Upper lobe of left lung (tissue), 6 donors: ENCODE results near the gene DNAH10. TPM values are rescaled to one million over a fixed set of nuclear protein-coding genes. Genes with fewer than 3 reads are reported as not detected.

Experiments used
- ATAC-seq, 2 donors: fragments of 200-7000 bp; cut with Tn5 transposase; one replicate each; pipeline ENCODE4 v1.9.1; 2022; ENCODE audit warnings: mild to moderate bottlenecking in 2 of 2, moderate library complexity in 2 of 2; ENCODE audit not compliant: low FRiP score in 2 of 2
- DNase-seq, 2 donors: peaks; one replicate each; pipeline ENCODE4 v3.0.0-alpha.2; 2019 to 2020
- H3K27ac ChIP-seq, 4 donors: fragments of 200-600 bp; sonication (generic); one replicate each; pipeline ENCODE4 v1.5.1; 2016 to 2019
- H3K27me3 ChIP-seq, 4 donors: fragments of 200-600 bp; sonication (generic); one replicate each; pipeline ENCODE4 v1.5.1; 2017 to 2019
- H3K36me3 ChIP-seq, 4 donors: fragments of 200-600 bp; sonication (generic); one replicate each; pipeline ENCODE4 v1.5.1; 2016 to 2019
- H3K4me1 ChIP-seq, 4 donors: fragments of 200-600 bp; sonication (generic); one replicate each; pipeline ENCODE4 v1.5.1; 2018 to 2019
- H3K4me3 ChIP-seq, 4 donors: fragments of 200-600 bp; sonication (generic); one replicate each; pipeline ENCODE4 v1.5.1; 2017 to 2019; ENCODE audit warnings: mild to moderate bottlenecking in 2 of 4, moderate library complexity in 1 of 4
- H3K9me3 ChIP-seq, 4 donors: fragments of 200-600 bp; sonication (generic); one replicate each; pipeline ENCODE4 v1.5.1; 2018 to 2019
- CTCF ChIP-seq, 6 experiments: fragments of 450-650 bp in 4 of 6; fragments of 200-600 bp in 2 of 6; sonication (generic) in 2 of 6; IDR thresholded peaks; one replicate each; pipeline ENCODE4 v1.5.1; 2016 to 2019; ENCODE audit warnings: antibody characterized with exemption in 6 of 6
- EP300 ChIP-seq, 4 donors: sonication (generic); formaldehyde crosslinking; IDR thresholded peaks; one replicate each; pipeline ENCODE4 v1.5.1; 2017; ENCODE audit warnings: antibody characterized with exemption in 4 of 4, control low read depth in 2 of 4
- POLR2A ChIP-seq, 4 donors: fragments of 450-650 bp; IDR thresholded peaks; one replicate each; pipeline ENCODE4 v1.5.1; 2016 to 2017; ENCODE audit warnings: antibody characterized with exemption in 4 of 4, mild to moderate bottlenecking in 2 of 4
- POLR2AphosphoS5 ChIP-seq, 2 donors: sonication (generic); formaldehyde crosslinking; IDR thresholded peaks; one replicate each; pipeline ENCODE4 v1.5.1; 2017; ENCODE audit warnings: antibody characterized with exemption in 2 of 2
- WGBS, 2 donors: methylation state at CpG; one replicate each; pipeline ENCODE4 v1.1.5; 2017 to 2018; 5-methylcytosine and 5-hydroxymethylcytosine counted together
- total RNA-seq, 6 donors: library from RNA; depleted of rRNA in 4 of 6; stranded (reverse); fragments of >200 nt in 4 of 6; gene quantifications; one replicate each; pipeline versions ENCODE4 v1.1.0 to v1.2.1, GENCODE V29; 2016 to 2021
- donor health status: DM: no; HTN: no; CAD: no; lungs with moderate emphysema.
- donor health status: DM: no; HTN: yes; CAD: no; lungs with severe emphysema.

Gene DNAH10
- total RNA-seq, 6 donors from 2014 or later: 0.31 to 46.0 (median 8.3) TPM

GRCh38 chr12:123856681-123857080 lies 94.6 kb downstream of the DNAH10 start:
- ATAC-seq (no peak), DNase-seq (no peak)
- Histone ChIP-seq H3K4me1 (no peaks in the 10 kb centered on the region), H3K27ac (no peak overlapping the region), H3K27me3 (no peaks in the 10 kb centered on the region), H3K9me3 (no peaks in the 10 kb centered on the region), H3K36me3 (no peaks in the 10 kb centered on the region), H3K4me3 (no peak overlapping the region)
- TF ChIP-seq POLR2A (IDR thresholded peaks at IDR 0.05) (no peak), CTCF (IDR thresholded peaks at IDR 0.05) (no peak), POLR2AphosphoS5 (IDR thresholded peaks at IDR 0.05) (no peak), EP300 (IDR thresholded peaks at IDR 0.05) (no peak)
- 74 to 82% methylated on average over 1 of the region's 1 CpG for WGBS, 2 donors

GRCh38 chr12:123858176-123858575 lies 96.1 kb downstream of the DNAH10 start:
- no peak for TF ChIP-seq CTCF (IDR thresholded peaks at IDR 0.05)
- no peak for TF ChIP-seq EP300 (IDR thresholded peaks at IDR 0.05)
- no peak for TF ChIP-seq POLR2AphosphoS5 (IDR thresholded peaks at IDR 0.05)
- TF ChIP-seq POLR2A (IDR thresholded peaks at IDR 0.05): no peak
- Histone ChIP-seq H3K4me3 (no peak overlapping the region), H3K27ac (no peak overlapping the region), H3K9me3 (no peaks in the 10 kb centered on the region), H3K36me3 (no peaks in the 10 kb centered on the region), H3K4me1 (no peaks in the 10 kb centered on the region), H3K27me3 (no peaks in the 10 kb centered on the region)
- no peak for DNase-seq
- ATAC-seq: no peak
- 73 to 80% methylated on average over 5 to 9 of the region's 9 CpGs for WGBS, 2 donors

GRCh38 chr12:123859035-123859434 lies 96.9 kb downstream of the DNAH10 start:
- H3K9me3 ChIP-seq: no peaks in the 10 kb centered on the region
- no peak overlapping the region for H3K4me3 ChIP-seq
- no peaks in the 10 kb centered on the region for H3K36me3 ChIP-seq
- TF ChIP-seq POLR2A (IDR thresholded peaks at IDR 0.05): no peak
- no peak for TF ChIP-seq CTCF (IDR thresholded peaks at IDR 0.05)
- TF ChIP-seq EP300 (IDR thresholded peaks at IDR 0.05): no peak
- no peak for TF ChIP-seq POLR2AphosphoS5 (IDR thresholded peaks at IDR 0.05)
- H3K27me3 ChIP-seq: no peaks in the 10 kb centered on the region
- 73 to 78% methylated on average over 13 of the region's 13 CpGs for WGBS, 2 donors
- H3K27ac ChIP-seq: no peak overlapping the region
- ATAC-seq (no peak), DNase-seq (no peak)
- no peaks in the 10 kb centered on the region for H3K4me1 ChIP-seq

GRCh38 chr12:123860377-123860776 lies 98.3 kb downstream of the DNAH10 start:
- ATAC-seq: no peak
- TF ChIP-seq CTCF (IDR thresholded peaks at IDR 0.05) (no peak), POLR2A (IDR thresholded peaks at IDR 0.05) (no peak), EP300 (IDR thresholded peaks at IDR 0.05) (no peak), POLR2AphosphoS5 (IDR thresholded peaks at IDR 0.05) (no peak)
- H3K4me1 ChIP-seq: no peaks in the 10 kb centered on the region
- H3K27me3 ChIP-seq: no peaks in the 10 kb centered on the region
- no peak for DNase-seq
- WGBS, 2 donors: 53 to 58% methylated on average over 3 of the region's 3 CpGs
- no peak overlapping the region for H3K4me3 ChIP-seq
- no peaks in the 10 kb centered on the region for H3K9me3 ChIP-seq
- no peaks in the 10 kb centered on the region for H3K36me3 ChIP-seq
- H3K27ac ChIP-seq: no peak overlapping the region

GRCh38 chr12:123861392-123861791 lies 99.3 kb downstream of the DNAH10 start:
- no peaks in the 10 kb centered on the region for H3K9me3 ChIP-seq
- H3K27me3 ChIP-seq: no peaks in the 10 kb centered on the region
- no peak for ATAC-seq
- no peaks in the 10 kb centered on the region for H3K4me1 ChIP-seq
- TF ChIP-seq POLR2AphosphoS5 (IDR thresholded peaks at IDR 0.05) (no peak), EP300 (IDR thresholded peaks at IDR 0.05) (no peak), CTCF (IDR thresholded peaks at IDR 0.05) (no peak), POLR2A (IDR thresholded peaks at IDR 0.05) (no peak)
- H3K27ac ChIP-seq: no peak overlapping the region
- WGBS, 2 donors: 82 to 88% methylated on average over 4 of the region's 4 CpGs
- H3K4me3 ChIP-seq: no peak overlapping the region
- no peak for DNase-seq
- no peaks in the 10 kb centered on the region for H3K36me3 ChIP-seq
